ENCODE results near the gene CYFIP2.

CYFIP2 gene

DNA sequence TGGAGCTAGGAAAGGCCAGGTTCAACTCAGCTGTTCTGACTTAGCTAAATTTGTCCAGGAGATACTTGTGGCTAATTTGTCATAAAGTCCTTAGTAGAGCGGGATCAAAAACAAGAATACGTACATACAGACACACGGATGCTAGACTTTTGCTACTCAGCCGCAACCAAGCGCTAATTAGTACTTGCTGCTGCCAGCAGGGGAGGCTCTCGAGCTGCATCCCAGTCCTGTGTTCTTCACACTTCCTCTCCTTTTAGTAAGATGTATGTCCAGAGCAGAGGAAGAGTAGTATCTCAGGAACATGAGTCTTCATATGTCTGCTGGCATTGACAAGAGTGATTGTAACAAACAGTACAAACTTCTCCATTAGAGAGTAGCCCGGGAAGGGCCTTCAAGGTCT, 58.3 kb downstream of the CYFIP2 start:
- DNase-seq (ENCODE audit: low read depth, low spot score): no peak

DNA sequence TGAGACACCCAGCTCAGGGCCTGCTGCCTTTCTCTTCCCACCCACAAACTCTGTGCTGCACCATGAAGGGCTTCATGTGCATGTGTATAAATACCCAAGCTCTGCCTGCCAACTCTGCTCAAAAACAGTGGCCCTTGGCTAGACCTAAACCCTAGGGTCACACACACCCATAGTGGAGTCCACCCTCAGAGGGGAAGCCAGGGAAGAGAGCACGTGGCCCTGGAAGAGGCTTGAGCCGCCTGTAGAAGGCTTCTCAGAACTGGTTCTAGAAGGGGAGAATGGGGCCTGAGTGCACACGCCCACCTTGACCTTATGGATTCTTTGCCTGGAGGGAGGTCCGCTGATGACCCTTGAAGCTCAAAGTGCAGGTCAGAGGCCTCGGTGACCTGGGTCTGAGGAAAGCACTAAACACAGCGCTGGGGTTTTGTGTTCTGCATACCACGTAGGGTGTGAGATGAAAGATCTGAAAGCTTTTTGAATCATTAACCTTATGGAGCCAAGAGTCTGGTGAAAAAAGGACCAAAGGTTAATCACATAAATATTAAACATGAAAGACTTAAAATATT, 60.6 kb downstream of the CYFIP2 start:
- DNase-seq (ENCODE audit: low read depth, low spot score): no peak

GRCh38 chr5:157327771-157328170, 61.8 kb downstream of the CYFIP2 start:
- no peak for DNase-seq (ENCODE audit: low read depth, low spot score)

DNA sequence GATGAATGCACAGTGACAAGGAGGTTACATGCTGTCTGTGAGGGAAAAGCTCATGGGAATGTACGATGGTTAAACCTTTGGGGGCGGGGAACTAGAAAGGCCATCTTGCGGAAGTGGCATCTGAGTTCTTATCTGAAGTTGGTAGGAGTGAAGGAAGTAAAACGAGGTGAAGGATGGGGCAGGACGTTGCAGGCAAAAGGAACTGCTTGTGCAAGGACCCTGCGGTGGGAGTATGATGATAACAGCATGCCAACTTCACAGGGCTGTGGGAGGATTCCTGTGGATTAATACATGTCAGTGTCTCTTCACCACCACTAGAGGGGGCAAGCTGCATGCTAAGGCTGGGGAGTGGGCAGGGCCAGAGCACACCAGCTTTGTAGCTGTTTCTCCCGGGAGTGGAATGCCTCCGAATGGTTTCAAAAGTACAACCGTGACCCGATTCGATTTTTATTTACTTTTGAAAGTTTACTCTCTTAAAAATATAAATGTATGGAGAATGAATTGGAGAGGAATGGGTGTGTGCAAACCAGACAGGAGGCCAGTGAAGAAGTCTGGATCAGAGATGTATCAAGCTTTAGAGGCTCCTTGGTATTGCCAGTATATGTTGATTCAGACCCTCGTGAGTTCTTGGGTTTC, 62.5 kb downstream of the CYFIP2 start:
- DNase-seq (ENCODE audit: low read depth, low spot score): no peak

DNA sequence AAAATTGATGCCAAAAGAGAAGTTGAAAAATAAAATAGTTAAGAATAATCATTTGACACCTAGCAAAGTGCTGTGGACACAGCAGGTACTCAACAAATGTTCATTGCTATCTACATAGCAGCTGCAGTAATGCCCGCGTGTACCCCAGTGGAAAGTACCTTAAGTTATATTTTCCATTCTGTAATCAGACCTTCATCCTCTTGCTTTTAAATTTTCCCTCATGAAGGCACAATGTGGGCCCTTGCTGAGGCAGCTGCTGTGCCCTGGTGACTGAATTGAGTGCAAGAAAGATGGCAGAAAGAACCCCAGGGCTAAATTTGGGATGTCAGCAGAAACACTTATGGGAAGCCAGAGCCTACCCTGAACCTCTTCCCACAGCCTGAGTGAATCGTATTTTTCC, 65.9 kb downstream of the CYFIP2 start:
- DNase-seq (ENCODE audit: low read depth, low spot score): no peak

- no peak for DNase-seq (ENCODE audit: low read depth, low spot score)
Measured at GRCh38 chr5:157335534-157336422, 69.9 kb downstream of the CYFIP2 start.

DNA sequence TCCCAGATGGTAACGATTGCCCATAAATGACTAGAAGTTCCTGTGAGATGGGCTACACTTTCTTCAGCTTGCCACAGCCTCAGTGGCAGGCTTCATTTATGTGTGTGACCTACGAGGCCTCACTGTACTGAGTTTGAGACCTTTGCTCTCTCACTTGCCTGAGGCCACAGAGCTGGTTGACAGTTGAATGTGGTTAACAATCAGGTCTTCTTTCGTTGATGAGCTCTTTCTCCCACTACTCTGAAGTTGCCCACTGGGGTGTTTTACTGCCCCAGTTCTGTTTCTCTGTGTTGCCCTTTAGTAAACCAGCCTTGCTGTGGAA, 70.5 kb downstream of the CYFIP2 start:
- no peak for DNase-seq (ENCODE audit: low read depth, low spot score)

DNA sequence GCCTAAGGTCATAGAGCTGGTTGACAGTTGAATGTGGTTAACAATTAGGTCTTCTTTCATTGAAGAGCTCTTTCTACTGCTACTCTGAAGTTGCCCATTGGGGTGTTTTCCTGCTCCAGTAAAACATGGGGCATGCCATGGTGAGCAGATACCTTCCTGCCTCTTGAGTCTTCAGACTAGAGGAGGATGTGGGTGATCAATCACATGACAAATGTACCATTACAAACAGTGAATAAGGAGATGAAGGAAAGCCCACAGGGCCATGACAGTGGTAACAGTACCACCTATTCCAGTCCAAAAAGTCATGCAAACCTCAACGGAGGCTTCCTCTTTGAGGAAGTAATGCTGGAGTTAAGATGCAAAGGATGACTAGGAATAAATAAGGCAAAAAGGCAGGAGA, 73.5 kb downstream of the CYFIP2 start:
- DNase-seq (ENCODE audit: low read depth, low spot score): no peak

DNA sequence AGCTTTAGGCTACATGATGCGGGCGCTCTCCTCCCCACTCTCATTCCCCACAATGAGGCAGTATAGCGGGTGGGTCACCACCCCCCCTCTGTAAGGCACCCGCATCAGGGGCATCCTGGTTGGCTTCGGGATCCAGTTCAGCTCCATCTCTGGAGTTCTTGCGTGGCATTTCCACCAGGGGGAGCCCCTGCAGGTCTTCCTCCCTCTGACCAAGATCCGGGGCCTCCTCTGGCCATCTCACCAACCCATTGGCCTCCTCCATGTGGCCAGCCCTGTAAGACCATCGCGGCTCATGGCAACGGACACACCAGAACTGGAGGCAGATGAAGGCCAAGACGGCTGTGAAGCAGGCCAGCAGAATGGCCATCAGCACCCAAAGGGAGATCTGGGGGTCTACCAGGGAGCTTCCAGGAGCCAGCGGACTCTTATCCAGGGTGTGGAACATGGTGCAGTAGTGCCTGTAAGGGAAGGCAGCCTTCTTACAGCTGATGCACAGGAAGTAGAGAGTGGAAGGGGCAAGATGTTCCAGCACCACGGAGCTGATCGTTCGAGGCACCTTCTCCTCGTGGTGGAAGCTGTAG, 77.0 kb downstream of the CYFIP2 start:
- no peak for DNase-seq (ENCODE audit: low read depth, low spot score)

DNA sequence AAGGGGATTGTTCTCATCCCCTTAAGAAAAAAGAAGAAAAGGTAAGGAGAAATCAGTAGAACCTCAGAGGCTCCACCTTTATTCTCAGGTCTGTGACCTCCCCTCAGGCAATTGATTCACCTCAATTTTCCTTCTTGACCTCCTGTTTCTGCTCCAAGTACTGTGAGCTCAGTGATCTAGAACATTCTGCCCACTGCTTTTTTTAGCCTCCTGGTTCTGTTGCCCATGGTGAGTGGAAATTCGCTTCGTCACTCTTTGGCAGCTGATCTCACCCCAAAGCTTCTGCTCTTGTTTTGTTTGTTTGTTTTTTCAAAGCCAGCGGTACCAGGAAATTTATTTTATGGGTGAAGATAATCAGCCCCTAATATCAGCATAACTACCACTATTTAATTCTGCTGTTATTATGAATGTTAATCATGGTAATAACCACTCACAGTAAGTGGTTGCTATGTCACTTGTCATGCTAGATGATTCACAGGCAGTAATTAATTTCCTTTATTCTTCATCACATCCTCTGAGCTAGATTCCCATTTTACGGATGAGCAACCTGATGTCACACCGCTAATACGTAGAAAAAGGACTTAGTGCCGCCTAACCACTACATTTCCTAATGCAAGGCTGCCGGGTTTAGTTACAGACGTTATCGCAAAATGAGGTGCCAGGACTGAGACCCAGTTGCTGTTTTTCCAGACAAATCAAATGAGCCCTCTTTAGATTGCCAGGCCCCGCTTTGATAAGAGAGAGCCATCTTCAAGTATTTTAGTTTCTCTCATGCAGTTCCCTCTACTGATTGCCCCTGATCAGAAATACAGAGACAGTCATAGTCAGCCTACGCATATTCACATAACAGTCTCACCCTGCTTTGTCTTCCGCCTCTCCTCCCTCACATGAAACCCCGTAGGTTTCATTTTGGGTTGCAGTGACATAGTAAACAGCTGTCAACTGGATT, 78.2 kb downstream of the CYFIP2 start:
- no peak for DNase-seq (ENCODE audit: low read depth, low spot score)

DNA sequence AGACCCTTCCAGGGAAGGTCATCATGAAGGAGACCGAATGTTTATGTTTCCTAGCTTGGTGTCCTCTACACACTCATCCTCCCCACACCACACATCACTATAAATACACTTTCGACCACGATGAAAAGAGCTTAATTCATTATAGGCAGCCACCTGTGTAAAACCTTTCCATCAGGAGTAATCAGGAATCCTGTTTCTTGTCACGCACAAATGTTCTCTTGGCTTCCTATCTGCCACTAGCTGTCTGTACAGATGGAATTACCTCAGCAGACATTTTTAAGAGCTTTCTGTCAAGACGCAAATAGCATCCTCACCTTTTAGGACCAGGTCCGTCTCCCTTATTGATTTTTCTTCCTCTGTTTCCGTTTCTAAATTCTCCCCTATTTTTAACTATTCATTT, 79.1 kb downstream of the CYFIP2 start:
- DNase-seq (ENCODE audit: low read depth, low spot score): no peak

- DNase-seq (ENCODE audit: low read depth, low spot score): no peak
Measured at GRCh38 chr5:157345485-157345884, 79.6 kb downstream of the CYFIP2 start.

DNA sequence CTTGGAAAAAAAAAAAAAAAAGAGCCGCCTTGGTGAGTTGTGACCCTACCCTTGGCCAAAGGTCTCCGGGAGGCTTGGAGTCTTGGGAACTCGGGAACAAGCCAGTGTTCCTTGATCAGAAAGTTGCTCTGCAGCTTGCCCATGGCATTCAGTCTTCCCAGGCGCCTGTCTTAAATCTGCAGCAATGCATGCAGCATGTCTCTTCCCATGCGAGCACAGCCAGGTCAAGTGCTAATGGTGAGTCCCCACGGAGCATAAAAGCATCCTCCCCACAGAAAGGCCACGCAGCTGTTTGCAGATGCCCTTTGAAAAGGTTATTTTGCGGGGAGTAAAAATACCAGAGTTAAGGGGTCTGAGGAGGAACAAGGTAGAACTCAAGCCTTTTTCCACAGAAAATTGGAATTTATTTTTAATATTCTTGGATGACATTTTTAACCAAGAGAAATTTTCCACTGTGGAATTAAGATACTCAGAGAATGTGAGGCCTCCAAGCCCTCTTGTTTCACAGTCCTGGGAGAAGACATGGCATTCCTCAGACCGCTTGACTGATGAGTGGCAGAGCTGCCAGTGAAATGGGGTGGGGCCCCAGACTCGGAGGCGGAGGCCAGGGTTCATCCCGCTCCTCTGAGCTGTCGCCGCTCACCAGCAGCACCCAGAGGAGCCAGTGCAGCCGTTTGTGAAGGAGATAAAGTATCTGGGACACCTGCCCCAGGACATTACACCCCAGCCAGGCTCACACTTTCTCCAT, 81.6 kb downstream of the CYFIP2 start:
- no peak for DNase-seq (ENCODE audit: low read depth, low spot score)

- no peak for DNase-seq (ENCODE audit: low read depth, low spot score)
Measured at GRCh38 chr5:157348049-157348400, 82.1 kb downstream of the CYFIP2 start.

DNA sequence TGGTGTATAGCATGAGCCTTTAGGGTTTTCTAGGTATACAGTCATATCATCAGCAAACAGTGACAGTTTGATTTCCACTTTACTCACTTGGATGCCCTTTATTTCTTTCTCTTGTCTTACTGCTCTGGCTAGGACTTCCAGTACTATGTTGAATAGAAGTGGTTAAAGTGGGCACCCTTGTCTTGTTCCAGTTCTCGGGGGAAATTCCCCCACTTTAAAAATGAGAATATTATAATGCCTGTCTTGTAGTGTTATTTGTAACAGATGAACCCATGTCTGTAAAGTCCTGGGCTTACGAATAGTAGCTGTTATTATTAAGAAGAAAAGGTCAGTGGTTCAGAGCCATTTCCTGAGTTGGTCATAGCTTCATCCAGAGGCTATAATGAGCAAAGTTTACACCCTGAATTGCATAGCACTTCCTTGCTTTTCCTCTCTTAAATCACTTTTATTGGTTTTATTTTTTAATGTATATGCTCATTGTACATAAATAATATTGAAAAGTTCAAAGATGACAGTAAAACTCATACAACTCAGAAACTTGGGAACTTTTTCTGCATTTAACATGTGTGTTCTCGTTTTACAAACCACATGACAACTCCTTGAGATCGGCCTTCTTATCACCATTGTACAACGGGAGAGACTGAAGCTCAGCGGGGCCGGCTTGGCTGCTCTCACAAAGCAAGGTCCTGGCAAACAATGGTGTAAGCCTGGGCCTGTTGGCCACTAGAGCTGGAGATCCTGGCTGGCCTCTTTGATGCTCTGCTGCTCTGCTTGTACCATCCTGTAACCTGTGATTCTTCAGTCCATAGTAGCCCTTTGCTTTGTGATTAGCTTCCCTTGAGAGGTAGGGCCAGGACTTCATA, 85.2 kb downstream of the CYFIP2 start:
- DNase-seq (ENCODE audit: low read depth, low spot score): no peak

- DNase-seq (ENCODE audit: low read depth, low spot score): no peak
Measured at GRCh38 chr5:157351802-157352092, 85.8 kb downstream of the CYFIP2 start.

DNA sequence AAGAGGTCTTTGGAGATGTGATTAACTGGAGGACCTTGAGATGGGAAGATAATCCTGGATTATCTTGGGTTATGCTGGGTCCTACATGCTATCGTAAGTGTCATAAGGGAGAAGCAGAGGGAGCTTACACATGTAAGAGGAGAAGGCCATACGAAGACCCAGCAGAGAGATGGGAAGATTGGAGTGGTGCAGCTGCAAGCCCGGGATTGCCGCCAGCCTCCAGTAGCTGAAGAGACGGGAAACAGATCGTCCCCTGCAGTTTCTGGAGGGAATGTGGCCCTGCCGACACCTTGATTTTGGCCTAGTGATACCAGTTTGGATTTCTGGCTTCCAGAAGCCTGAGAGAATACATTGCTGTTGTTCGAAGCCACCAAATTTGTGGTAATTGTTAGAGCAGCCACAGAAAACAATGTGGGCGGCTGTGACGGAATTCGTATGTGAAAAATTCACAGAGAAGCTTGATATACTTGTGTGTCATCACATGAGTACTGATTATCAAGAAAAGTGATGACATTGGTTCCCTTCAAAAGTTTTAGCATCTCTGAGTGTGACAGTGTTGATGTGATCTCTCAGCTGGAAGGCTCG, 86.9 kb downstream of the CYFIP2 start:
- DNase-seq (ENCODE audit: low read depth, low spot score): no peak

GRCh38 chr5:157354800-157355199, 88.9 kb downstream of the CYFIP2 start:
- no peak for DNase-seq (ENCODE audit: low read depth, low spot score)

GRCh38 chr5:157356576-157356975, 90.7 kb downstream of the CYFIP2 start:
- no peak for DNase-seq (ENCODE audit: low read depth, low spot score)

DNA sequence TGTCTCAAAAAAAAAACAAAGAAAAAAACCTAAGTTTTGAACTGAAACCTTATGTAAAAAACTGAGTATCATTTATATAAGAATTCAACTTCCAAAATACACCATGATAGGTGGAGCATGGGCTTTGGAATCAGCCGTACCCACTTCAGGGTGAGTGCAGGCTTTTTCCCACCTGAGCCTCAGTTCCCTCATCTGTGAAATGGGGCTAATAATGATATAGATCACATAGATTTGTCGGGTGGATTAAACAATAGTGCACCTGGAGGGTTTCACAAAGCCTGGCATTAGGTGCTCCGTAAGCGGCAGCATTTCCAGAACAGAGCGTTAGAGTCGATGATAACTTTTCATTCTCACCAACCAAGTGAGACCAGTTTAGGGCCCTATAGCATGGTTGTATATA, 91.9 kb downstream of the CYFIP2 start:
- no peak for DNase-seq (ENCODE audit: low read depth, low spot score)

All from iPS DF 19.7 (cell line).